GM18868 (cell line): ENCODE measurements around the gene SMARCB1.

Experiments
- ATAC-seq: cut with Tn5 transposase; IDR thresholded peaks from one replicate; pipeline ENCODE4 v1.9.1; 2021; ENCODE audit warnings: mild to moderate bottlenecking, moderate library complexity; ENCODE audit not compliant: unreplicated experiment

The SMARCB1 gene

GRCh38 chr22:23786752-23787599 lies at the start of gene SMARCB1:
TSS of gene SMARCB1 (plus strand) at chr22:23786966. CDS start at chr22:23787170, 204 bp downstream.
- ATAC-seq, result peak; percentile 75

- no peak for ATAC-seq
These were observed 49.1 kb upstream of the SMARCB1 start for GRCh38 chr22:23737696-23738095.

GRCh38 chr22:23742505-23743264 lies 44.1 kb upstream of the SMARCB1 start:
- ATAC-seq, result no peak

- ATAC-seq, result no peak
These were observed 43.5 kb upstream of the SMARCB1 start for GRCh38 chr22:23743303-23743705.

GRCh38 chr22:23744001-23744400 lies 42.8 kb upstream of the SMARCB1 start:
- ATAC-seq, result no peak

- ATAC-seq, result no peak
These were observed 42.3 kb upstream of the SMARCB1 start for GRCh38 chr22:23744485-23744884.

- ATAC-seq, result no peak
These were observed 41.0 kb upstream of the SMARCB1 start for GRCh38 chr22:23745791-23746190.

- no peak for ATAC-seq
These were observed 36.9 kb upstream of the SMARCB1 start for GRCh38 chr22:23749841-23750301.

- no peak for ATAC-seq
These were observed 36.4 kb upstream of the SMARCB1 start for GRCh38 chr22:23750367-23750713.

GRCh38 chr22:23750714-23751440 lies 35.9 kb upstream of the SMARCB1 start, which contains the start of gene ZNF70:
TSS of gene ZNF70 (minus strand) at chr22:23751112. CDS start at chr22:23745140, 5,972 bp downstream.
- peak; percentile 76 for ATAC-seq

- no peak for ATAC-seq
These were observed 35.2 kb upstream of the SMARCB1 start for GRCh38 chr22:23751441-23751996.

GRCh38 chr22:23752090-23752691 lies 34.6 kb upstream of the SMARCB1 start:
- no peak for ATAC-seq

GRCh38 chr22:23752750-23753149 lies 34.0 kb upstream of the SMARCB1 start:
- no peak for ATAC-seq

- ATAC-seq, result no peak
These were observed 33.4 kb upstream of the SMARCB1 start for GRCh38 chr22:23753385-23753784.

- ATAC-seq, result no peak
These were observed 32.4 kb upstream of the SMARCB1 start, which contains the start of gene VPREB3 for GRCh38 chr22:23754220-23754919. TSS of gene VPREB3 (minus strand) at chr22:23754425. CDS start at chr22:23754363, 62 bp downstream.

GRCh38 chr22:23754980-23755636 lies 31.7 kb upstream of the SMARCB1 start:
- ATAC-seq, result no peak

- ATAC-seq, result no peak
These were observed 31.1 kb upstream of the SMARCB1 start for GRCh38 chr22:23755711-23756110.

- no peak for ATAC-seq
These were observed 29.9 kb upstream of the SMARCB1 start for GRCh38 chr22:23756891-23757290.

GRCh38 chr22:23759566-23759965 lies 27.2 kb upstream of the SMARCB1 start:
- ATAC-seq, result no peak
